H1 (cell line): Measurements from ENCODE around the gene CEP68. TPM values are rescaled to one million over a fixed set of nuclear protein-coding genes. Genes with fewer than 3 reads are reported as not detected.

ENCODE experiments used
- CTCF ChIA-PET: fragments of 300-600 bp; sonication (Branson Sonifier 250); formaldehyde crosslinking; loops from one replicate; lab custom pipeline; 2021; ENCODE audit not compliant: partially characterized antibody; lab: Charles Lee
- POLR2A ChIA-PET: fragments of 300-600 bp; sonication (Branson Sonifier 250); formaldehyde crosslinking; loops from one replicate; lab custom pipeline; 2021; ENCODE audit warnings: inconsistent platforms; ENCODE audit not compliant: partially characterized antibody; lab: Charles Lee
- DNase-seq, 2 experiments: peaks; one replicate each; pipeline versions ENCODE4 v3.0.0 to v3.0.0-alpha.2; 2010 to 2022; ENCODE audit warnings: low spot score in 2 of 2, low read depth in 1 of 2, mixed read lengths in 1 of 2
- FAIRE-seq: peaks from 2 replicates; lab custom pipeline; 2011; peaks lifted over from hg19 to GRCh38; lab: Jason Lieb, UNC
- H2AFZ ChIP-seq: 2 replicates; pipeline ENCODE4 v1.8.1; 2012; ENCODE audit warnings: low read length, inconsistent platforms
- H2AK5ac ChIP-seq: 2 replicates; pipeline ENCODE4 v1.6.1; 2013; ENCODE audit warnings: low read depth, low read length
- H2BK120ac ChIP-seq: replicated peaks from 2 replicates; pipeline ENCODE3; 2013; ENCODE audit warnings: low read depth, low read length, inconsistent platforms
- H2BK12ac ChIP-seq: 2 replicates; pipeline ENCODE4 v1.6.1; 2013; ENCODE audit warnings: low read depth, low read length
- H2BK15ac ChIP-seq: 2 replicates; pipeline ENCODE4 v1.6.1; 2013; ENCODE audit warnings: low read length
- H2BK20ac ChIP-seq: 2 replicates; pipeline ENCODE4 v1.6.1; 2013; ENCODE audit warnings: low read length
- H2BK5ac ChIP-seq: 2 replicates; pipeline ENCODE4 v1.6.1; 2013; ENCODE audit warnings: low read depth, low read length
- H3K14ac ChIP-seq: 2 replicates; pipeline ENCODE4 v1.6.1; 2013; ENCODE audit warnings: inconsistent platforms; ENCODE audit not compliant: insufficient read length
- H3K18ac ChIP-seq: 2 replicates; pipeline ENCODE4 v1.6.1; 2013; ENCODE audit warnings: low read length; ENCODE audit errors: extremely low read depth
- H3K23ac ChIP-seq: 2 replicates; pipeline ENCODE4 v1.6.1; 2013; ENCODE audit warnings: inconsistent platforms; ENCODE audit not compliant: insufficient read length
- H3K23me2 ChIP-seq: 2 replicates; pipeline ENCODE4 v1.6.1; 2013; ENCODE audit warnings: low read depth, low read length
- H3K27ac ChIP-seq: 2 replicates; pipeline ENCODE4 v1.6.1; 2011; ENCODE audit warnings: low read depth, low read length, inconsistent platforms
- H3K27me3 ChIP-seq, 4 experiments: replicated peaks in 1 of 4; 1 replicate in 1 of 4; 2 replicates in 3 of 4; pipeline versions ENCODE4 v1.6.1 to v1.8.1; 2011 to 2013; ENCODE audit warnings: low read length in 3 of 4, mild to moderate bottlenecking in 3 of 4, inconsistent platforms in 2 of 4, mixed read lengths in 2 of 4, moderate library complexity in 1 of 4; ENCODE audit not compliant: control insufficient read depth in 3 of 4, insufficient read depth in 3 of 4; ENCODE audit errors: extremely low read depth in 1 of 4
- H3K36me3 ChIP-seq, 4 experiments: 2 replicates each; pipeline versions ENCODE4 v1.6.1 to v1.8.1; 2011 to 2013; ENCODE audit warnings: mild to moderate bottlenecking in 4 of 4, low read length in 3 of 4, moderate library complexity in 2 of 4, control low read depth in 1 of 4, inconsistent platforms in 1 of 4; ENCODE audit not compliant: insufficient read depth in 4 of 4, control insufficient read depth in 2 of 4
- H3K4ac ChIP-seq: replicated peaks from 2 replicates; pipeline ENCODE3; 2013; ENCODE audit warnings: low read length, low read depth, mixed read lengths, inconsistent platforms; ENCODE audit not compliant: insufficient read length
- H3K4me1 ChIP-seq, 4 experiments: replicated peaks in 1 of 4; 1 replicate in 1 of 4; 2 replicates in 3 of 4; pipeline versions ENCODE4 v1.6.1 to v1.8.1; 2011 to 2013; ENCODE audit warnings: low read length in 3 of 4, inconsistent platforms in 2 of 4, mixed read lengths in 1 of 4; ENCODE audit not compliant: insufficient read depth in 4 of 4, control insufficient read depth in 3 of 4
- H3K4me2 ChIP-seq, 2 experiments: 2 replicates each; pipeline versions ENCODE4 v1.6.1 to v1.8.1; 2011 to 2013; ENCODE audit warnings: low read depth in 2 of 2, low read length in 2 of 2, control low read depth in 1 of 2, inconsistent platforms in 1 of 2, mild to moderate bottlenecking in 1 of 2; ENCODE audit not compliant: insufficient read depth in 1 of 2
- H3K4me3 ChIP-seq, 4 experiments: fragments of 200-600, 300-600 bp in 1 of 4; sonication (generic), shearing (Covaris generic), sonication (Bioruptor Twin) in 1 of 4; 2 replicates each; pipeline versions ENCODE4 v1.5.1 to v1.8.1; 2011 to 2016; ENCODE audit warnings: low read length in 4 of 4, low read depth in 3 of 4, control low read depth in 2 of 4, inconsistent platforms in 2 of 4, mild to moderate bottlenecking in 2 of 4, mixed read lengths in 1 of 4, moderate library complexity in 1 of 4; ENCODE audit not compliant: insufficient read depth in 2 of 4; ENCODE audit errors: extremely low read depth in 1 of 4
- H3K56ac ChIP-seq: replicated peaks from 2 replicates; pipeline ENCODE3; 2013; ENCODE audit warnings: low read depth, mild to moderate bottlenecking, mixed read lengths, low read length, inconsistent platforms; ENCODE audit not compliant: insufficient read length
- H3K79me1 ChIP-seq: 2 replicates; pipeline ENCODE4 v1.6.1; 2013; ENCODE audit warnings: low read depth, low read length, control low read depth
- H3K79me2 ChIP-seq, 2 experiments: 2 replicates each; pipeline versions ENCODE4 v1.6.1 to v1.8.1; 2012 to 2013; ENCODE audit warnings: low read length in 2 of 2, mild to moderate bottlenecking in 2 of 2, inconsistent platforms in 1 of 2; ENCODE audit not compliant: insufficient read depth in 2 of 2, control insufficient read depth in 1 of 2
- H3K9ac ChIP-seq, 4 experiments: replicated peaks in 1 of 4; 1 replicate in 1 of 4; 2 replicates in 3 of 4; pipeline versions ENCODE4 v1.6.1 to v1.8.1; 2011 to 2013; ENCODE audit warnings: low read depth in 3 of 4, low read length in 3 of 4, control low read depth in 2 of 4, mild to moderate bottlenecking in 2 of 4, moderate library complexity in 2 of 4, inconsistent platforms in 1 of 4; ENCODE audit errors: extremely low read depth in 1 of 4
- H3K9me3 ChIP-seq, 2 experiments: 2 replicates each; pipeline versions ENCODE4 v1.6.1 to v1.8.1; 2012 to 2013; ENCODE audit warnings: mild to moderate bottlenecking in 2 of 2, moderate library complexity in 2 of 2, control low read depth in 1 of 2, inconsistent platforms in 1 of 2, low read depth in 1 of 2, low read length in 1 of 2, mixed read lengths in 1 of 2; ENCODE audit not compliant: insufficient read depth in 2 of 2
- H4K20me1 ChIP-seq, 2 experiments: replicated peaks in 1 of 2; 2 replicates each; pipeline versions ENCODE3 to v1.8.1; 2011 to 2013; ENCODE audit warnings: inconsistent platforms in 2 of 2, low read length in 2 of 2, mild to moderate bottlenecking in 1 of 2; ENCODE audit not compliant: insufficient read depth in 2 of 2, control insufficient read depth in 1 of 2
- H4K5ac ChIP-seq: 2 replicates; pipeline ENCODE4 v1.6.1; 2013; ENCODE audit warnings: low read length, low read depth, mixed read lengths, inconsistent platforms; ENCODE audit not compliant: insufficient read length
- H4K8ac ChIP-seq: 2 replicates; pipeline ENCODE4 v1.8.0; 2013; ENCODE audit warnings: mild to moderate bottlenecking, moderate library complexity, low read length, inconsistent platforms; ENCODE audit not compliant: insufficient read depth; ENCODE audit errors: extremely low read depth
- H4K91ac ChIP-seq: replicated peaks from 2 replicates; pipeline ENCODE3; 2013; ENCODE audit warnings: low read length, mixed read lengths, inconsistent platforms; ENCODE audit not compliant: insufficient read length
- POLR2A ChIP-seq, 2 experiments: IDR thresholded peaks; 1 replicate in 1 of 2; 2 replicates in 1 of 2; pipeline ENCODE4 v1.6.1; 2011; ENCODE audit warnings: low read depth in 2 of 2, low read length in 2 of 2, mild to moderate bottlenecking in 2 of 2; ENCODE audit errors: control extremely low read depth in 1 of 2
- WGBS, 2 experiments: shearing (Covaris generic) in 1 of 2; methylation state at CpG; one replicate each; pipeline versions ENCODE4 v1.1.6 to v1.1.7; 2013 to 2015; ENCODE audit warnings: low lambda C conversion rate in 2 of 2, mixed read lengths in 2 of 2, inconsistent platforms in 1 of 2, low coverage in 1 of 2, missing lambda C conversion rate in 1 of 2; ENCODE audit not compliant: insufficient replicate concordance in 2 of 2, insufficient coverage in 1 of 2, insufficient read length in 1 of 2; ENCODE audit errors: extremely low coverage in 1 of 2, missing lambda C conversion rate in 1 of 2; 5-methylcytosine and 5-hydroxymethylcytosine counted together
- polyA plus RNA-seq, 7 experiments: library from polyadenylated mRNA; depleted of rRNA in 3 of 7; stranded (reverse) in 5 of 7; unstranded in 2 of 7; fragments of >200 nt in 5 of 7; fragments of 200-250 nt in 2 of 7; gene quantifications; 1 replicate in 5 of 7; 2 replicates in 1 of 7; 4 replicates in 1 of 7; pipeline versions ENCODE4 v1.2.1 to v1.2.3, GENCODE V29; 2011 to 2013; ENCODE audit warnings: missing spikeins in 2 of 7, mixed read lengths in 2 of 7
- total RNA-seq: library from RNA; stranded (reverse); fragmentation: NEBNext Ultra II Directional; extraction: Animal tissue kit (Norgen Biotek cat#: 25700); gene quantifications from 2 replicates; pipeline ENCODE4 v1.2.1, GENCODE V29; 2021

CEP68 gene
- total and polyA plus RNA-seq, 2 of the 8 experiments (the other 6 are each of a cell fraction or from before 2014, with no cell fraction given), result 23.2 to 24.7 TPM

DNA sequence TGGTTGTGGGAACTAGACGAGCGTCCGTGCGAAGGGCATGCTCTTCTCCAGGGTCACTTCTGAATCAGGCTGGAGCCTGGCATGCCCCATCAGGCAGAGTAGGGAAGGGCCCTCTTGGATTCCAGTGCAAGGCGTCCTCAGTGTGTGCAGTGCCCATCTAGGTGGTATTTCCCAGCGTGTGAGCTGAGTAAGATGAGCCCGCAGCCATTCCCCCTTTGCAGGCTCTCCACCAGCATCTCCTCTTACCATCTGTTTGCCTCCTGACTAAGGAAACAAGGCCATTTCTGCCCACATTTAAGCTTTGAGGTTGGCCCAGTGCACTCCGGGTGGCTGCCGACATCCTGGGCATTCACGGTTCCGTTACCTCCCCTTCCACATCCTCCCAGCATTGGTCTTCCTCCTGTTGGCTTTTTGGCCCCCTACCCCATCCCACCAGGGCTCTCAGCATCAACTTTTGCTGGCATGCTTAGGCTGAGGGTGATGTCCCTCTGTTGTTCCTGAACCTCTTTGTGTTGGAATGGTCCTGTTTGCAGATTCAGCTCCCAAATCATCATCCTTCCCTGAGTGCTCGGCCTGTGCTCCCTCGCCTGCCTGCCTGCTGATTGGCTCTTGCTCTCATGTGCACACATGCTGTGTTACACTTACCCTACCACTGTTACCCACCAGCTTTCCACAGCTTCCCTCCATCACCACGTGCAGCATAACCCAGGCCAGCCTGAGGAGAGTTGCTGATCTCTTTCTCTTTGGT lies 11.8 kb downstream of the CEP68 start:
- H4K91ac ChIP-seq, result no peak overlapping the region
- no peak overlapping the region for H3K9ac ChIP-seq
- no peaks in the 10 kb centered on the region for H3K4me1 ChIP-seq
- H2BK120ac ChIP-seq, result no peak overlapping the region
- H3K56ac ChIP-seq, result no peak overlapping the region
- CTCF ChIA-PET, result interaction anchor here (0.6 to 2.4 kb wide), 9 partner anchors 8 to 153 kb away, joined by 3 to 10 read pairs (median 5); no protein-coding TSS in a partner anchor
- no peak overlapping the region for H2BK20ac ChIP-seq
- 91% methylated on average over 14 of the region's 14 CpGs; no CpG with 5 or more reads in 1 of the 2 experiments for WGBS, 2 experiments
- no peak overlapping the region for H2AFZ ChIP-seq
- no peak overlapping the region for H3K4me3 ChIP-seq
- no peaks in the 10 kb centered on the region for H3K9me3 ChIP-seq
- DNase-seq, result no peak
- H2BK12ac ChIP-seq, result no peak overlapping the region
- no peak overlapping the region for H4K5ac ChIP-seq
- H2BK5ac ChIP-seq, result 0 out of 2 replicates have a peak overlapping the region, but pooled peaks have one; percentile 8
- peaks cover 18 to 22% of the 10 kb centered on the region in 2 experiments for H4K20me1 ChIP-seq
- H3K23me2 ChIP-seq, result no peaks in the 10 kb centered on the region
- H3K18ac ChIP-seq, result no peak overlapping the region
- FAIRE-seq, result no peak
- no peak overlapping the region for H4K8ac ChIP-seq
- H3K36me3 ChIP-seq, result peaks cover 12 to 36% (median 23%) of the 10 kb centered on the region in 4 experiments; a peak in 7 of 8 replicates
- H3K27me3 ChIP-seq, result no peaks in the 10 kb centered on the region
- peaks cover 0 to 49% of the 10 kb centered on the region in 2 experiments; a peak in 2 of 4 replicates for H3K79me2 ChIP-seq
- peaks cover 15% of the 10 kb centered on the region; the same call in 1 of the 2 replicates for H3K79me1 ChIP-seq
- H3K23ac ChIP-seq, result no peak overlapping the region
- POLR2A ChIA-PET, result interaction anchor here (1.2 to 3.8 kb wide), 3 partner anchors 10 to 58 kb away, joined by 3 to 33 read pairs (median 5); partner anchors contain the start of gene CEP68
- H3K4me2 ChIP-seq, result no peak overlapping the region
- H2BK15ac ChIP-seq, result no peak overlapping the region
- H3K27ac ChIP-seq, result no peak overlapping the region
- no peak overlapping the region for H2AK5ac ChIP-seq
- H3K14ac ChIP-seq, result no peak overlapping the region
- H3K4ac ChIP-seq, result no peak overlapping the region
- 0 out of 3 replicates have a peak, but pooled peaks of 1 of the 2 experiments have one; percentile 19 for TF ChIP-seq POLR2A (IDR thresholded peaks at IDR 0.05; ENCODE audit: control extremely low read depth in 1 of 2, low read depth in 2 of 2, low read length in 2 of 2)
